ENCODE measurements around the gene MSRB3. TPM values are rescaled to one million over a fixed set of nuclear protein-coding genes. Genes with fewer than 3 reads are reported as not detected.

Gene MSRB3
- total RNA-seq (2022; extraction: Qiagen RNA extraction; ENCODE audit: low read depth): 16.6 to 24.6 TPM (median 23.2 TPM) in 5 replicates

DNA sequence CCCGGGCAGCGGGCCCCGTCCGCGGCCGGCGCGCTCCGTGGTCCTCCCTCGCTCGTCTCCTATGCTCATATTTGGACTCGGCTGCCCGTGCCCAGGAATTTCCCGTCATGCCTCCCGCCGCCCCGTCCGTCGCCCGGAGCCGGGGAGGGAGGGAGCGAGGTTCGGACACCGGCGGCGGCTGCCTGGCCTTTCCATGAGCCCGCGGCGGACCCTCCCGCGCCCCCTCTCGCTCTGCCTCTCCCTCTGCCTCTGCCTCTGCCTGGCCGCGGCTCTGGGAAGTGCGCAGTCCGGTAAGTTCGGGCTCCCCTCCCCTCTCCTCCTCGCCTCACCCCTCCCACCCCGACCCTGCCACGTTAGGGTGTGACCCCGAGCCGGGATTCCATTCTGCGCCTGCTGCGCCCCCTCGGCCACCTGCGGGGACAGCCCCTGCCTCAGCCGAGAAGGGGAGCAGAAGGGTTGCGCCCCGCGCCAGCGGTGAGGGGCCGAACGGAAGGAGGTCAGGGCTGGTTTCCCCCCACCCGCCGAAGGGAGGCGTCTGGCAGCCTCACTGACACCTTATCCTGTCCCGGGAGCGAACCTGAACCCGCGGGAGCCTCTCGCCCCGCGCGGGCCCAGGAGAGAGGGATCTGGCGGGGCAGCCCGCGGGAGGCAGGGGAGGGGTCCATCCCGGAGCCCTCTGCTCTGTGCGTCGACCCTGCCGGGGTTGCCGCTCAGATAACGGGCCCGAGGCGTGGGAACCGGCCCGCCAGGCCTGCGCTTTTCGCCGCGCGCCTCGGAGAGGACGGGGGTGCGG lies at the start of gene MSRB3:
Gene MSRB3, plus strand, starts transcription at position 108 of the 793 bp plus-strand sequence. CDS start 29,897 bp downstream, outside the sequence.

Other genes starting within 250 kb of the MSRB3 start
- gene WIF1, start 157.4 kb upstream of the MSRB3 start, total RNA-seq (2022; extraction: Qiagen RNA extraction; ENCODE audit: low read depth): not detected in 5 replicates
- gene LEMD3, start 109.1 kb upstream of the MSRB3 start, total RNA-seq (2022; extraction: Qiagen RNA extraction; ENCODE audit: low read depth): 10.1 to 13.5 TPM (median 12.3 TPM) in 5 replicates